HepG2 (cell line): ENCODE results near the gene CYSTM1. TPM values are rescaled to one million over a fixed set of nuclear protein-coding genes. Genes with fewer than 3 reads are reported as not detected.

ENCODE experiments used
- ATAC-seq: fragments of 200-7000 bp; cut with Tn5 transposase; 3 replicates; pipeline ENCODE4 v1.9.1; 2020; ENCODE audit warnings: mild to moderate bottlenecking, moderate library complexity
- Bru-seq: library from RNA; stranded (reverse); fragments of 400-500 nt; gene quantifications from one replicate; lab custom pipeline; 2021; lab: Mats Ljungman, UMichigan
- BruChase-seq, 2 experiments: library from RNA; stranded (reverse); fragments of 400-500 nt; gene quantifications; one replicate each; lab custom pipeline; 2021; lab: Mats Ljungman, UMichigan
- BruUV-seq: library from RNA; stranded (reverse); fragments of 400-500 nt; replicated peaks from 2 replicates; lab custom pipeline; 2021; lab: Mats Ljungman, UMichigan
- CTCF ChIA-PET: fragments of 300-600 bp; formaldehyde crosslinking; extraction: SDS; loops from one replicate; lab custom pipeline; 2021; ENCODE audit warnings: low total read pairs, inconsistent platforms, low intra/inter-chr PET ratio; lab: Yijun Ruan, JAX
- POLR2A ChIA-PET: fragments of 350-600 bp; sonication (Branson Sonifier 250); formaldehyde crosslinking; loops from one replicate; lab custom pipeline; 2020; ENCODE audit warnings: antibody characterized with exemption, inconsistent platforms; lab: Yijun Ruan, JAX
- DNase-seq: peaks from one replicate; pipeline ENCODE4 v3.0.0-alpha.2; 2015; ENCODE audit warnings: low spot score
- FAIRE-seq: peaks from 3 replicates; lab custom pipeline; 2011; peaks lifted over from hg19 to GRCh38; lab: Jason Lieb, UNC
- H2AFZ ChIP-seq: one replicate; pipeline ENCODE4 v1.6.1; 2011; ENCODE audit warnings: low read length, inconsistent platforms
- H3K27ac ChIP-seq: fragments of 300-600 bp; 3 replicates; pipeline ENCODE4 v1.8.0; 2011; ENCODE audit warnings: mixed run types, mild to moderate bottlenecking, mixed read lengths, low read length, inconsistent platforms; ENCODE audit not compliant: insufficient read depth; ENCODE audit errors: extremely low read length
- H3K27me3 ChIP-seq, 2 experiments: fragments of 200-600 bp in 1 of 2; 2 replicates in 1 of 2; 3 replicates in 1 of 2; pipeline versions ENCODE4 v1.6.0 to v1.8.0; 2011; ENCODE audit warnings: low read length in 2 of 2, mild to moderate bottlenecking in 2 of 2, moderate library complexity in 2 of 2, inconsistent platforms in 1 of 2; ENCODE audit not compliant: insufficient read depth in 2 of 2, control insufficient read depth in 1 of 2
- H3K36me3 ChIP-seq, 2 experiments: fragments of 200-600 bp in 1 of 2; replicated peaks in 1 of 2; 2 replicates in 1 of 2; 3 replicates in 1 of 2; pipeline versions ENCODE4 v1.5.1 to v1.8.0; 2011; ENCODE audit warnings: low read length in 2 of 2, inconsistent platforms in 1 of 2; ENCODE audit not compliant: insufficient read depth in 2 of 2, control insufficient read depth in 1 of 2
- H3K4me1 ChIP-seq: 2 replicates; pipeline ENCODE4 v1.5.1; 2012; ENCODE audit warnings: low read length, inconsistent platforms; ENCODE audit not compliant: insufficient read depth
- H3K4me2 ChIP-seq: 2 replicates; pipeline ENCODE4 v1.6.0; 2011; ENCODE audit warnings: low read depth, low read length, inconsistent platforms
- H3K4me3 ChIP-seq, 3 experiments: fragments of 200-600 bp in 1 of 3; sonication (generic), shearing (Covaris generic) in 1 of 3; replicated peaks in 1 of 3; 2 replicates each; pipeline ENCODE4 v1.5.1; 2011 to 2016; ENCODE audit warnings: low read length in 3 of 3, inconsistent platforms in 2 of 3, low read depth in 2 of 3, mild to moderate bottlenecking in 2 of 3, control low read depth in 1 of 3, mixed read lengths in 1 of 3; ENCODE audit not compliant: insufficient read depth in 1 of 3
- H3K79me2 ChIP-seq: one replicate; pipeline ENCODE4 v1.6.1; 2011; ENCODE audit warnings: low read length, inconsistent platforms; ENCODE audit not compliant: insufficient read depth
- H3K9ac ChIP-seq: 2 replicates; pipeline ENCODE4 v1.6.0; 2011; ENCODE audit warnings: mild to moderate bottlenecking, low read depth, low read length, inconsistent platforms; ENCODE audit not compliant: insufficient read depth
- H3K9me3 ChIP-seq: 2 replicates; pipeline ENCODE4 v1.5.1; 2012; ENCODE audit warnings: mild to moderate bottlenecking, low read length
- H4K20me1 ChIP-seq: 2 replicates; pipeline ENCODE4 v1.6.0; 2011; ENCODE audit warnings: inconsistent platforms, mild to moderate bottlenecking, low read length, moderate library complexity; ENCODE audit not compliant: insufficient read depth
- AGO2 ChIP-seq: fragments of 200-400 bp; formaldehyde crosslinking; optimal IDR thresholded peaks from 2 replicates; pipeline ENCODE3; 2017; ENCODE audit warnings: mild to moderate bottlenecking, low read depth, low read length, moderate library complexity
- HDAC2 ChIP-seq: sonication (generic); formaldehyde crosslinking; IDR thresholded peaks from 2 replicates; pipeline ENCODE4 v1.4.0; 2020; ENCODE audit warnings: missing genetic modification reagents
- KMT2A ChIP-seq: sonication (generic); formaldehyde crosslinking; IDR thresholded peaks from 2 replicates; pipeline ENCODE4 v1.4.0; 2020; ENCODE audit warnings: missing genetic modification reagents
- RARG ChIP-seq: sonication (generic); formaldehyde crosslinking; IDR thresholded peaks from 2 replicates; pipeline ENCODE4 v1.4.0; 2020; ENCODE audit warnings: low read depth, mild to moderate bottlenecking, missing genetic modification reagents
- RBAK ChIP-seq: sonication (generic); formaldehyde crosslinking; IDR thresholded peaks from 2 replicates; pipeline ENCODE4 v1.5.1; 2020; ENCODE audit warnings: mild to moderate bottlenecking, missing genetic modification reagents
- SOX13 ChIP-seq, 3 experiments: fragments of 450-650 bp in 1 of 3; sonication (generic) in 1 of 3; formaldehyde crosslinking in 1 of 3; IDR thresholded peaks in 2 of 3; conservative IDR thresholded peaks in 1 of 3; 2 replicates each; pipeline versions ENCODE4 v1.5.0 to v1.6.1; 2016 to 2020; ENCODE audit warnings: antibody characterized with exemption in 1 of 3, mild to moderate bottlenecking in 1 of 3, missing compliant biosample characterization in 1 of 3, missing genetic modification reagents in 1 of 3, moderate library complexity in 1 of 3
- ZBTB46 ChIP-seq: sonication (generic); formaldehyde crosslinking; IDR thresholded peaks from 2 replicates; pipeline ENCODE4 v1.4.0; 2020; ENCODE audit warnings: mild to moderate bottlenecking, missing genetic modification reagents, borderline replicate concordance
- ZFY ChIP-seq: sonication (generic); formaldehyde crosslinking; IDR thresholded peaks from 2 replicates; pipeline ENCODE4 v1.4.0; 2020; ENCODE audit warnings: missing genetic modification reagents
- WGBS: methylation state at CpG from one replicate; pipeline ENCODE4 v1.1.6; 2017; ENCODE audit warnings: low lambda C conversion rate; 5-methylcytosine and 5-hydroxymethylcytosine counted together
- in situ Hi-C: cut with HindIII; loops from 2 replicates; pipeline ENCODE4 v1.10.0; 2017; ENCODE audit warnings: low pct_unique_long_range_greater_than_20kb; ENCODE audit not compliant: extremely low pct_ligation_motif_present
- intact Hi-C: fragments of 100-400 bp; cut with micrococcal nuclease; formaldehyde crosslinking; loops from one replicate; pipeline ENCODE4 v1.10.0; 2022; ENCODE audit not compliant: unreplicated experiment
- long read RNA-seq, 2 experiments: library from RNA in 1 of 2; library from polyadenylated mRNA in 1 of 2; stranded (forward) in 1 of 2; unstranded in 1 of 2; transcript quantifications; one replicate each; pipeline ENCODE4 v2.0.0, GENCODE V29; 2019 to 2022
- polyA minus RNA-seq, 3 experiments: library from RNA; depleted of rRNA, polyadenylated mRNA; stranded (reverse); fragments of >200 nt; gene quantifications; 2 replicates each; pipeline ENCODE4 v1.2.3, GENCODE V29; 2011; ENCODE audit warnings: low replicate concordance in 1 of 3
- polyA plus RNA-seq, 8 experiments: library from polyadenylated mRNA; depleted of rRNA in 3 of 8; stranded (reverse) in 7 of 8; unstranded in 1 of 8; fragments of >200 nt; fragmentation: Illumina TruSeq in 4 of 8; extraction: Trizol in 4 of 8; gene quantifications; 2 replicates each; pipeline versions ENCODE4 v1.2.1 to v1.2.3, GENCODE V29; 2011 to 2016; ENCODE audit warnings: low read depth in 4 of 8, missing spikeins in 1 of 8, mixed read lengths in 1 of 8; ENCODE audit not compliant: insufficient read depth in 1 of 8
- total RNA-seq, 5 experiments: library from RNA; depleted of rRNA; stranded (reverse); fragments of >200 nt; fragmentation: Illumina TruSeq; extraction: Trizol; gene quantifications; 2 replicates each; pipeline ENCODE4 v1.2.3, GENCODE V29; 2016; ENCODE audit warnings: low read depth in 1 of 5
- TF ChIP-seq, protein P1 (sequence below): IDR thresholded peaks from 2 replicates; pipeline ENCODE4 v1.6.1; 2016; ENCODE audit warnings: mild to moderate bottlenecking
- TF ChIP-seq, protein P2 (sequence below): sonication (generic); formaldehyde crosslinking; IDR thresholded peaks from 2 replicates; pipeline ENCODE4 v1.8.1; 2023; ENCODE audit warnings: missing genetic modification reagents, inconsistent platforms, borderline replicate concordance

Gene CYSTM1
- total RNA-seq (2016; rRNA removed; fragmentation: Illumina TruSeq; extraction: Trizol) (40.0 and 52.7 TPM in 2 replicates), polyA plus RNA-seq (2011; rRNA removed) (73.4 and 85.0 TPM in 2 replicates), polyA minus RNA-seq (2011; rRNA and poly(A)+ RNA removed; ENCODE audit: low replicate concordance) (67.0 and 122 TPM in 2 replicates), Bru-seq, nascent RNA (percentile 64 among the genes with signal in this experiment), BruChase-seq, experiment 1, labeled RNA remaining after a 6-hour chase (percentile 60 among the genes with signal in this experiment), BruChase-seq, experiment 2, labeled RNA remaining after a 2-hour chase (percentile 63 among the genes with signal in this experiment)
- total RNA-seq (2016; cell fraction: cytosol; rRNA removed; fragmentation: Illumina TruSeq; extraction: Trizol; ENCODE audit: low read depth): 16.3 and 21.9 TPM in 2 replicates
- 37.6 and 58.4 TPM in 2 replicates for total RNA-seq (2016; cell fraction: insoluble cytoplasmic fraction; rRNA removed; fragmentation: Illumina TruSeq; extraction: Trizol)
- total RNA-seq (2016; cell fraction: membrane; rRNA removed; fragmentation: Illumina TruSeq; extraction: Trizol): 15.0 and 21.9 TPM in 2 replicates
- 17.2 and 20.7 TPM in 2 replicates for total RNA-seq (2016; cell fraction: nucleus; rRNA removed; fragmentation: Illumina TruSeq; extraction: Trizol)
- 80.7 and 95.8 TPM in 2 replicates for polyA plus RNA-seq (2011; cell fraction: cytosol; rRNA removed)
- polyA plus RNA-seq (2011; cell fraction: nucleus; rRNA removed): 17.5 and 23.1 TPM in 2 replicates
- polyA plus RNA-seq (2012): 32.8 and 35.3 TPM in 2 replicates
- 23.1 and 29.4 TPM in 2 replicates for polyA plus RNA-seq (2016; cell fraction: cytosol; fragmentation: Illumina TruSeq; extraction: Trizol; ENCODE audit: low read depth)
- polyA plus RNA-seq (2016; cell fraction: insoluble cytoplasmic fraction; fragmentation: Illumina TruSeq; extraction: Trizol; ENCODE audit: low read depth): 83.1 and 90.8 TPM in 2 replicates
- 20.1 and 22.6 TPM in 2 replicates for polyA plus RNA-seq (2016; cell fraction: membrane; fragmentation: Illumina TruSeq; extraction: Trizol; ENCODE audit: low read depth)
- polyA plus RNA-seq (2016; cell fraction: nucleus; fragmentation: Illumina TruSeq; extraction: Trizol; ENCODE audit: insufficient read depth, low read depth): 32.0 and 35.2 TPM in 2 replicates
- 18.4 and 25.9 TPM in 2 replicates for polyA minus RNA-seq (2011; cell fraction: cytosol; rRNA and poly(A)+ RNA removed)
- polyA minus RNA-seq (2011; cell fraction: nucleus; rRNA and poly(A)+ RNA removed): 12.2 and 14.5 TPM in 2 replicates
- long read RNA-seq, experiment 1, transcript CYSTM1-201 (3 exons, 1,336 nt): major isoform, 129 of 144 reads
- long read RNA-seq, experiment 1, partial matches to known transcripts: 7 of 144 reads
- long read RNA-seq, experiment 1, other reads (novel, unspliced or antisense): 8 of 144 reads
- long read RNA-seq, experiment 2, transcript CYSTM1-201 (3 exons, 1,336 nt): major isoform, 69 of 99 reads
- long read RNA-seq, experiment 2, partial matches to known transcripts: 18 of 99 reads
- long read RNA-seq, experiment 2, other reads (novel, unspliced or antisense): 8 of 99 reads

GRCh38 chr5:140174465-140175366, at the start of gene CYSTM1:
Gene CYSTM1, plus strand, starts transcription at chr5:140175188. Its CDS starts 19,278 bp downstream, at chr5:140194466.
- Histone ChIP-seq H3K79me2 (peaks cover 17% of the 10 kb centered on the region), H3K27me3 (no peaks in the 10 kb centered on the region; a peak in 1 of 5 replicates), H3K4me1 (peaks cover 61% of the 10 kb centered on the region), H3K4me2 (peak within 1 kb of the TSS; percentile 98), H3K4me3 (peak within 1 kb of the TSS; percentile 84 to 96 (median 89)), H4K20me1 (no peaks in the 10 kb centered on the region), H3K9me3 (no peaks in the 10 kb centered on the region), H2AFZ (peak within 1 kb of the TSS; percentile 84), H3K36me3 (no peaks in the 10 kb centered on the region), H3K9ac (peak within 1 kb of the TSS; percentile 95), H3K27ac (peak within 1 kb of the TSS; percentile 89)
- WGBS: 18% methylated on average over 11 of the region's 61 CpGs
- in situ Hi-C loops: loop anchor here (5.0 kb wide), 1 partner anchor 48 kb away; no protein-coding TSS in a partner anchor
- ATAC-seq (peak; percentile 84), FAIRE-seq (no peak), DNase-seq (peak; percentile 89)
- TSS peak; percentile 86 for BruUV-seq
- POLR2A ChIA-PET: interaction anchor here (0.9 to 2.2 kb wide), 8 partner anchors 10 to 227 kb away, joined by 3 to 8 read pairs (median 4); partner anchors contain the start of genes ANKHD1 and HBEGF
- intact Hi-C loops: loop anchor here (1.0 to 10.0 kb wide), 5 partner anchors 18 to 540 kb away; partner anchors contain the start of genes ANKHD1 and HBEGF
- CTCF ChIA-PET: no interaction called here
- TF ChIP-seq HDAC2 (CRISPR knock-in tag) (peak; percentile 56; the same call in 1 of the 2 replicates), RBAK (no peak), AGO2 (peak; percentile 99), SOX13 (IDR thresholded peaks at IDR 0.05) (no peak), SOX13 (CRISPR knock-in tag; conservative IDR thresholded peaks at IDR 0.05 in 1 of 2, IDR thresholded peaks at IDR 0.05 in 1 of 2) (peak in 1 of 2 experiments; percentile 34; a peak in 1 of 4 replicates), ZFY (peak; percentile 58), KMT2A (CRISPR knock-in tag) (peak; percentile 29; the same call in 1 of the 2 replicates), RARG (CRISPR knock-in tag) (no peak), ZBTB46 (no peak)
- TF ChIP-seq, protein P1, sequence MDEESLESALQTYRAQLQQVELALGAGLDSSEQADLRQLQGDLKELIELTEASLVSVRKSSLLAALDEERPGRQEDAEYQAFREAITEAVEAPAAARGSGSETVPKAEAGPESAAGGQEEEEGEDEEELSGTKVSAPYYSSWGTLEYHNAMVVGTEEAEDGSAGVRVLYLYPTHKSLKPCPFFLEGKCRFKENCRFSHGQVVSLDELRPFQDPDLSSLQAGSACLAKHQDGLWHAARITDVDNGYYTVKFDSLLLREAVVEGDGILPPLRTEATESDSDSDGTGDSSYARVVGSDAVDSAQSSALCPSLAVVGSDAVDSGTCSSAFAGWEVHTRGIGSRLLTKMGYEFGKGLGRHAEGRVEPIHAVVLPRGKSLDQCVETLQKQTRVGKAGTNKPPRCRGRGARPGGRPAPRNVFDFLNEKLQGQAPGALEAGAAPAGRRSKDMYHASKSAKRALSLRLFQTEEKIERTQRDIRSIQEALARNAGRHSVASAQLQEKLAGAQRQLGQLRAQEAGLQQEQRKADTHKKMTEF (CRISPR knock-in tag): peak; percentile 80
- TF ChIP-seq, protein P2, sequence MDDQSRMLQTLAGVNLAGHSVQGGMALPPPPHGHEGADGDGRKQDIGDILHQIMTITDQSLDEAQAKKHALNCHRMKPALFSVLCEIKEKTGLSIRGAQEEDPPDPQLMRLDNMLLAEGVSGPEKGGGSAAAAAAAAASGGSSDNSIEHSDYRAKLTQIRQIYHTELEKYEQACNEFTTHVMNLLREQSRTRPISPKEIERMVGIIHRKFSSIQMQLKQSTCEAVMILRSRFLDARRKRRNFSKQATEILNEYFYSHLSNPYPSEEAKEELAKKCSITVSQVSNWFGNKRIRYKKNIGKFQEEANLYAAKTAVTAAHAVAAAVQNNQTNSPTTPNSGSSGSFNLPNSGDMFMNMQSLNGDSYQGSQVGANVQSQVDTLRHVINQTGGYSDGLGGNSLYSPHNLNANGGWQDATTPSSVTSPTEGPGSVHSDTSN (CRISPR knock-in tag): no peak
